GM21423 (cell line): ENCODE results near the gene SLC7A11.
A peak's percentile ranks its signal among the peaks of the same experiment; 100 is the strongest.

Experiments used
- ATAC-seq: cut with Tn5 transposase; IDR thresholded peaks from one replicate; pipeline ENCODE4 v1.9.1; 2021; ENCODE audit warnings: mild to moderate bottlenecking, moderate library complexity; ENCODE audit not compliant: unreplicated experiment

The SLC7A11 gene

GRCh38 chr4:138164208-138164607 lies 77.9 kb downstream of the SLC7A11 start:
- no peak for ATAC-seq

- no peak for ATAC-seq
These were observed 79.0 kb downstream of the SLC7A11 start for GRCh38 chr4:138163171-138163570.

- no peak for ATAC-seq
These were observed 79.9 kb downstream of the SLC7A11 start for GRCh38 chr4:138162259-138162658.

- ATAC-seq: no peak
These were observed 80.8 kb downstream of the SLC7A11 start for GRCh38 chr4:138161351-138161750.

GRCh38 chr4:138158746-138159297 lies 83.3 kb downstream of the SLC7A11 start:
- ATAC-seq: no peak

GRCh38 chr4:138140879-138141278 lies 101.3 kb downstream of the SLC7A11 start:
- ATAC-seq: no peak

- ATAC-seq: no peak
These were observed 103.4 kb downstream of the SLC7A11 start for GRCh38 chr4:138138774-138139173.

- no peak for ATAC-seq
These were observed 106.5 kb downstream of the SLC7A11 start for GRCh38 chr4:138135610-138136009.

GRCh38 chr4:138118270-138118669 lies 123.9 kb downstream of the SLC7A11 start:
- ATAC-seq: no peak

GRCh38 chr4:138115053-138115452 lies 127.1 kb downstream of the SLC7A11 start:
- no peak for ATAC-seq

- peak; percentile 100 for ATAC-seq
These were observed 127.7 kb downstream of the SLC7A11 start for GRCh38 chr4:138114434-138114833.
